Stimulated activated naive B cell treated with anti-CD40 and anti-IgM and Interleukin-4, amounts not matched to agents 10 μg/mL and 1 μg/mL and 100 μg/mL, for 72 hours (primary cell): Measurements from ENCODE around the gene GON4L.
"Not testable (repeated sequence)": the region's sequence is repeated elsewhere in the genome, so short reads cannot be mapped to it uniquely, and the experiment has no call there.

Source experiments
- ATAC-seq, 2 donors: fragments of 150-1000 bp; cut with Tn5 transposase; replicated peaks; 2 replicates each; pipeline ENCODE4 v1.10.0; 2021; ENCODE audit warnings: moderate library complexity in 1 of 2
- DNase-seq: peaks from one replicate; pipeline ENCODE4 v3.0.0; 2021
- H3K27ac Mint-ChIP-seq: one replicate; pipeline ENCODE4 v1.8.0; 2022; ENCODE audit warnings: mild to moderate bottlenecking, mixed read lengths
- H3K27me3 Mint-ChIP-seq, 2 donors: one replicate each; pipeline ENCODE4 v1.8.0; 2022; ENCODE audit warnings: mixed read lengths in 2 of 2
- H3K36me3 Mint-ChIP-seq, 2 donors: one replicate each; pipeline ENCODE4 v1.8.0; 2022; ENCODE audit warnings: mixed read lengths in 2 of 2, mild to moderate bottlenecking in 1 of 2
- H3K4me1 Mint-ChIP-seq, 2 donors: one replicate each; pipeline ENCODE4 v1.8.0; 2022; ENCODE audit warnings: mixed read lengths in 2 of 2, mild to moderate bottlenecking in 1 of 2
- H3K4me3 Mint-ChIP-seq, 2 donors: one replicate each; pipeline ENCODE4 v1.8.0; 2022; ENCODE audit warnings: mild to moderate bottlenecking in 2 of 2, mixed read lengths in 2 of 2, moderate library complexity in 1 of 2
- H3K9me3 Mint-ChIP-seq, 2 donors: one replicate each; pipeline ENCODE4 v1.8.0; 2022; ENCODE audit warnings: mixed read lengths in 2 of 2, mild to moderate bottlenecking in 1 of 2

GON4L gene

GRCh38 chr1:155701675-155702074, 155.3 kb downstream of the GON4L start:
- H3K4me1 Mint-ChIP-seq, result peaks cover 18 to 29% of the 10 kb centered on the region in 2 donors
- H3K36me3 Mint-ChIP-seq, result peaks cover 21 to 46% of the 10 kb centered on the region in 2 donors
- H3K27ac Mint-ChIP-seq, ATAC-seq, H3K27me3 Mint-ChIP-seq, DNase-seq, H3K9me3 Mint-ChIP-seq, H3K4me3 Mint-ChIP-seq: not testable (repeated sequence)
